HG02981 (cell line): ENCODE measurements around the gene PARP4.
"Not testable (repeated sequence)": the region's sequence is repeated elsewhere in the genome, so short reads cannot be mapped to it uniquely, and the experiment has no call there.

Experiments used
- ATAC-seq: cut with Tn5 transposase; IDR thresholded peaks from one replicate; pipeline ENCODE4 v1.9.1; 2021; ENCODE audit warnings: mild to moderate bottlenecking, moderate library complexity; ENCODE audit not compliant: unreplicated experiment

PARP4 gene

DNA sequence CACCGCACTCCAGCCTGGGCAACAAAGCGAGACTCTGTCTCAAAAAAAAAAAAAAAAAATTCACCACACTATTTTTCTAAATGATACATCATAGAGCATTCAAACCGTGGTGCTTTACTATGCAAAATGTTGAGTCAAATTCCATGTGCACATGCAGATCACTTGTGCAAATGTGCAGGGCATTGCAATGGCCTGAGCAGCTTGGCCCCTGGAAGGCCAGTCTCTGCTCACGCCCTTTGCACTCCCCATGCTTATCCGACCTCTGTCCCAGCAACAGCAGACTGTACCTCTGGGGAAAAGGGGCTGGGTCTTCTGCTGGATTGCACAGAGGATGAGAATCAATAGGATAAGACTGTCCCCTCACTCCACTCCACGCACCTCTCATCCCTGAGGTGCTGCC, 58.5 kb downstream of the PARP4 start:
- no peak for ATAC-seq

DNA sequence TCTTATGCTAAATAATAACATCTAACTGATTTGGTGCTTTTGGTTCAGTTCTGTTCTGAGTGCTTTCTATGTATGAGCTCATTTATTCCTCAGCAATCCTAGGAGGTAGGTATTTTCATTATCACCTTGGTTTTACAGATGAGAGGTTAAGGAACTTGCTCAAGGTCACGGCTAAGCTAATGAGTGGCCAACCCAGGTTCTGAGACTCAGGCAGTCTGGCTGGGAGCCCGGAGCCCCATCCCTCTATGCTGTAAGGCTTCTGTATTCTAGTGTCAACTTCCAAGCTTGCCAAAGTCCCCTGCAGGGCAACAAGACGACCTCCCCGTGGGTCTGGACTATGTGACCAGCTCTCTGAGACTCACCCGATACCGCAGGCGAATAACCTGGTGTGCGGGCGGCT, 60.5 kb downstream of the PARP4 start:
- ATAC-seq, result no peak

GRCh38 chr13:24450530-24450929, 62.0 kb downstream of the PARP4 start:
- no peak for ATAC-seq

- not testable (repeated sequence) for ATAC-seq
Observed at GRCh38 chr13:24444851-24445250, 67.7 kb downstream of the PARP4 start.

GRCh38 chr13:24443366-24443765, 69.2 kb downstream of the PARP4 start:
- ATAC-seq, result no peak

DNA sequence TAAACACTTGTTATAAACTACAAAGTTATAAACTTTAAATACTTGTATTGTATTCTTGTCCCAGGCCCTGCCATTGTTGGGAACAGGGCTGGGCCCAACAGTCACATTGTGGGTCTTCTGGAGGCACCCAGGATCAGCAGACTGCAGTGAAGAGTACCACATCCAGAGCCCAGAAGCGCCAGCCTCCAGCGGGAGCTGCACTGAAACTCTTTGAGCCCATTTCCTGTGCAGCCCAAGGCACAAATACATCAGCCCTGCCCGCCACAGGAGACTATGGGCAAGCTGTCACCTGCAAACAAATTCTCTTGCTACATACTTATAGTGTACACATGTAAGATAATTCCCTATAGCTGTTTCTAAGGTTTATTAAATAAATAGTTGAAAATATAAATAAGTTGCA, 86.5 kb downstream of the PARP4 start:
- not testable (repeated sequence) for ATAC-seq

DNA sequence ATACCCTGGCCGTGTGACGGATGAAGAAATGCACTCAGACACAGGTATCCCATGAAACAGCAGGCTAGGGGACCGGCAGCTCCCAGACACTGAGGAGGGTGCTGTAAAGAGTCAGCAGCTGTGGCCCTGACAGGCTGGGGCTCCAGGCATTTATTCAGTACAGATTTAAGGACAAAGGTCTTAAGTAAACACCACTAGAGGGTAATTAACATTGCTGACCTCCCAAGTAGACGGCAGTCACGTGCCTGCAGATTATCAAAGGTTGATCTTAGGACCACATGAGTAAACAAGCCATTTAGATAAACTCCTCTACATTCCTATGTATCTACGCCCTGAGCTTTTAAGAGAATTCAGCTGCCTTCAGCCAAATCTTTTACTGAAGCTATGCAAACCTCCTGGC, 92.9 kb downstream of the PARP4 start:
- not testable (repeated sequence) for ATAC-seq

- ATAC-seq, result no peak
Observed at GRCh38 chr13:24407844-24408243, 104.7 kb downstream of the PARP4 start.

DNA sequence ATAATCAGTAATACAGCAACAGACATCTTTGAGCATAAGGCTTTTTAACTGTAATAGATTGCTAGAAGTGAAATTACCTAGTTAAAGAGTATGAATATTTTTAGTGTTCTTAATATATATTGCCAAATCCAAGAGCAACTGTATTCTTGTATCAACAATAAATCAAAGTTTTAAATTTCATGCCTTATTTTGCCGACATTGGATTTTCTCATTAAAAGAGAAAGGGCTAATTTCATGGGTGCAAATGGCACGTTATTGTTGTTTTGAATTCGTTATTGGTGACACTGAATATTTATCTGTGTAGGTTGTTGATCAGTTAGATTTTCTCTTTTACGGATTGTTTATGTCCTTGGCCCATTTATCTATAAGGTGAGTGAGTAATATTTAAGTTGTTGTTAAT, 106.1 kb downstream of the PARP4 start:
- no peak for ATAC-seq

- no peak for ATAC-seq
Observed at GRCh38 chr13:24396821-24397220, 115.8 kb downstream of the PARP4 start.

GRCh38 chr13:24392972-24393371, 119.6 kb downstream of the PARP4 start:
- no peak for ATAC-seq

DNA sequence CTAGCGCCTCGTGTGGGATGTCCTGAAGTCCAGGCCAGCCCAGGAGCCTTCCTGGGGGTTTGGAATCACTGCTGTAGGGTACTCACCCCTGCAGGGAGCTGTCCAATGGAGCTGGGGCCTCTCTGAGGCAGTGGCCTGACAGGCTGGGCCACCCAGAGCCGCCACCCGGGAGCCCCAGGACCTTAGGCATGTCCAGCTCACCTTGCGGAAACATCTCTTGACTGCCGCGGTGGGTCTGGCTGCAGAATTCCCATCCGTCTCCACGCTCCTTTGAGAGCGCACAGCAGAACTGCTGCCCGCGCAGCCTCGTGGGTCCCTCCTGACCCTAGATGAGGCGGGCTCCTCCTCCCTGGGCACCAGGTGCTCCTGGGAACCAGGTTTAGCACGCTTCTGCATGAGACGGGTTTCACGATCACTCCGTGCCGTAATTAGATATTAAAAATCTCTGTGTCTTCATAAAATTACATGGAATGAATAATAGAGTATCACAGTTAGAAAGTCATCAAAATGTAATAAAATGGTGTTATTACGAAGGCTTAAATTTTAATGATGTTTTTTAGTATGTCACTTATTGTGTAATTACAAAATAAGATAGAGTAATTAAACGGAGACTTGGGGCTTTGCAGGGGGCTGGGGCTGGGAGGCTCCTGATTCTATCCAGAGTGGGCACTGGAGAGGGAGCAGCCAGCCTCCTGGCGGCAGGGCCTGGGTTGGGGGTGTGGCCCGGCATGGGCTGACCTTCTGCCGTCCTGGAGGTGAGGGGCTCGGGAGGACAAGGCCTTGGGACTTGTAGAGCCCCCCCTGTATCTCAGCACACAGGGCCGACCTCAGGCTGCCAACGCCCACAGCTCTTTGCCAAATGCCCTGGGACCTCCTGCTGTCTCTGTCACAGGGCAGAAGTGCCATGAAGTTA, 120.6 kb downstream of the PARP4 start:
- not testable (repeated sequence) for ATAC-seq

GRCh38 chr13:24390795-24391194, 121.8 kb downstream of the PARP4 start:
- ATAC-seq, result not testable (repeated sequence)

DNA sequence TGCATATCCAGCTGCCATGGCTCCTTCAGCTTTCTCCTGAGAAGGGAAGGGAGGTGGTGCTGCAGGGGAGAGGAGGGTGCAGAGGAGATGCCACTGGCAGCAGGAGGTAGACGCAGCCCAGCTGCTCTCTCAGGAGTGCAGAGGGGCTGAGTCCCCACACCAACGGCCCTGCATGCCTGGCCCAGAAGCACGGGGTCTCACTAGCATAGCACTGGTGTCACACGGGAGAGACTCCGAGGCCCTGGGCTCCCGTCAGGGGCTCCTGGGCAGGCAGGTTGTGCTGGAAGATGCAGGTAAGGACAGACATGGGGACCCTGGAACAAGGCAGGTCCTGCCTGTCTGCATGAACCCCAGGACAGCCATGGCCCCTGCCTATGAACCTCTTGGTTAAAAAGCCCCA, 123.1 kb downstream of the PARP4 start:
- no peak for ATAC-seq

DNA sequence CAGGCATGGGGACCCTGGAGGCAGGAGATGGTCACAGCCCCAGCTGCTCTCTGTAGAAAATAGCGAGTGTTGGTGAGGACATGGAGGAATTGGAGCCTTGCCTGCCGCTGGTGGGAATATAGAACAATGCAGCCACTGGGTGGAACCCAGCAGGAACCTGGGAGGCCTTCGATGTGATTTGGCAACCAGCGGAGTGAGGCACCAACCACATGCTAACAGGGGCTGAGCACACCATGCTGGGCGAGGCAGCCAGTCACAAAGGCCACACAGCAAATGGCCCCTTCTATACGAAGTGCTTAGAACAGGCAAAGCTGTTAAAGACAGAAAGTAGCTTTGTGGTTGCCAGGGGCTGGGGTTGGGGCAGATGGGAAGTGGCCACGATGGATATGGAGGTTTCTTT, 123.8 kb downstream of the PARP4 start:
- ATAC-seq, result not testable (repeated sequence)

DNA sequence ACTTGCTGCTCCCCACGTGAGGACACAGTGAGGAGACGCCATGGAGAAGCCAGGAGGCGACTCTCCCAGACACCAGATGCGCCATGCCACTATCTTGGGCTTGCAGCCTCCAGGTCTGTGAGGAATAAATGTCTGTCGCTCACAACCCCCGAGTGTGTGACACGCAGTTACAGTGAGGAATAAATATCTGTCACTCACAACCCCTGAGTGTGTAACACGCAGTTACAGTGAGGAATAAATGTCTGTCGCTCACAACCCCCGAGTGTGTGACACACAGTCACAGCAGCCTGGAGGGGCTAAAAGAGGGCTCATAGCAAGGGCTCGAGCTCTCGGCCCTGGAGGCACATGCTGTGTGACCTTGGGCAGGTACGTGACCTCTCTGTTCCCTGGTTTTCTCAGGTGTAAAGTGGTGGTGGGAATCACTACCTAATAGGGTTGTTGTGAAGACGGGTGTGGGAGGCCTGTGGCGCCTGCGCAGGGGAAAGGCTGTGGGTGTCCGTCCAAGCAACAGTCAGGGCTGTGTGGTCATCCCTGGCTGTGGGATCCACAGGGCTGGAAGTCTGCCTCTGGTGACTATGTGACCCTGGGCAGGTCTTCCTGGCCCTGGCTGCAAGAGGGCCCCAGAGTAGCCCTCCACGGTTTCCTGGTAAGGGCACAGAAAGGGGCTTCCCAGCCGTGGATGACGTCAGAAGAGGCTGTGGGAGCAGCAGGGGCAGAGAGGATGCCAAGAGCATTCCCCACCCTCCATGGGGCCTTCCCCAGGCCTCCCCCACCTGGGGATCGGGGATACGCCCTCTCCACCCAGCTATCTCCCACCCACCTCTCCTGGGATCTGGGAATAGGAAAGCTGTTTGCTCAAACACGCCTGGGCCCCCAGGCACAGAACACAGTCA, 125.5 kb downstream of the PARP4 start:
- no peak for ATAC-seq

DNA sequence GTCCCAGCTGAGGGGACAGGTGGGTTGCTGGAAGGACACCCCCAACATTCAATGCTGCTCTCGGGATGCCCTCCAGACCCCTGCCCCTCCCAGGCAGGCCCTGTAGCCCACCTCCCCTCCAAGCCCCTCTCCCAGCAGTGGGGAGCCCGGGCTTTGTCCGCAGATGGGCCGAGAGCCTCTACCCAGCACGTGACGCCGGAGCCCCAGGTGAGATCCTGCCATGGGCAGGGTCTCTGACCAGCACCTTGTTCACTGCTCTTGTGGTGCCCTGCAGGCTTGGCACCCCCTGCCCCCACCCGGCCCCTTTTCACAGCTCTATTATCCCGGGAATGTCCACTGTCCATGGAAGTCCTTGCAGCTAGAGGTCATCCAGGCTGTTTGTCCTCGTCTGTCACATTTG, 126.7 kb downstream of the PARP4 start:
- ATAC-seq, result no peak

GRCh38 chr13:24384946-24385345, 127.6 kb downstream of the PARP4 start:
- not testable (repeated sequence) for ATAC-seq

DNA sequence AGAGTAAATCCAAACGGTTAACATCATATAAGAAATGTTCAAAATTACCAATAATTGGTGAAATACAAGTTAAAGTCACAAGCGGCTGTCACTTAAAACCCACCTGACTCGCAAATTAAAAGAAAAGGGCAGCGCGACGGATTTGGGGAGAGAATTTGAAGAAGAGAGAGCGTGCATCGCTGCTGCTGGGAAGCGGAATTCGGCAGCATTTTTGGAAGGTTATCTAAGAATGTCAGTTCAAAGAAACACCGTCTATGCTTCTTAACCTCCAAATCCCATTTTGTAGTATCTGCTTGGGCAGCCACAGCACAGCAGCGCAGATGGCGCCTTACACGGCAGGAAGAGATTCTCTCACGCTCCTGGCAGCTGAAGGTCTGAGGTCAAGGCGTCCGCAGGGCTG, 128.5 kb downstream of the PARP4 start:
- not testable (repeated sequence) for ATAC-seq

- ATAC-seq, result no peak
Observed at GRCh38 chr13:24381541-24382265, 130.9 kb downstream of the PARP4 start.

DNA sequence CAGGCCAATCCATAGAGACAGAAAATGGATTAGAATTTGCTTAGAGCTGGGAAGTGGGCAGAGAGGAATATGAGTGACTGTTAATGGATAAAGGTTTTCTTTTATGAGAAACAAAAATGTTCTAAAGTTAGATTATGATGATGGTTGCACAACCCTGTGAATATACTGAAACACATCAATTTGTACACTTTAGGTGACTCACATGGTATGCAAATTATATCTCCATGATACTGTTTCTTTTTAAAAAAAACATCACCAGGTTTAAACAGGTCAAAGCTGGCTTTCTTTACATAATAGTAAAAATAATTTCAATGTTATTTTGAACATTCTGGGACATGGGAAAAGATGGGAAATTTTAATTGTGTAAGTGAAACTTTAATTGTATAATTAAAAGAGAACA, 131.7 kb downstream of the PARP4 start:
- ATAC-seq, result not testable (repeated sequence)
